HepG2 (cell line): ENCODE data around the gene FAT2.

Experiments
- EZH2 ChIP-seq: conservative IDR thresholded peaks from 2 replicates; pipeline ENCODE4 v1.6.1; 2012; ENCODE audit warnings: mild to moderate bottlenecking, low read depth, low read length, moderate library complexity
- LCORL ChIP-seq, 2 experiments: fragments of 450-650 bp in 1 of 2; sonication (generic) in 1 of 2; formaldehyde crosslinking in 1 of 2; IDR thresholded peaks; 2 replicates each; pipeline versions ENCODE4 v1.5.0 to v1.6.1; 2017 to 2020; ENCODE audit warnings: antibody characterized with exemption in 1 of 2, missing genetic modification reagents in 1 of 2
- MZF1 ChIP-seq: sonication (generic); formaldehyde crosslinking; IDR thresholded peaks from 2 replicates; pipeline ENCODE4 v1.8.1; 2023; ENCODE audit warnings: mild to moderate bottlenecking, missing genetic modification reagents, borderline replicate concordance
- SETDB1 ChIP-seq: sonication (generic); formaldehyde crosslinking; IDR thresholded peaks from 2 replicates; pipeline ENCODE4 v1.5.1; 2020; ENCODE audit warnings: missing genetic modification reagents, mild to moderate bottlenecking, borderline replicate concordance
- SMAD9 ChIP-seq: sonication (generic); formaldehyde crosslinking; IDR thresholded peaks from 2 replicates; pipeline ENCODE4 v1.5.1; 2020; ENCODE audit warnings: mild to moderate bottlenecking, missing genetic modification reagents
- ZBTB42 ChIP-seq: sonication (generic); formaldehyde crosslinking; IDR thresholded peaks from 2 replicates; pipeline ENCODE4 v1.5.0; 2020; ENCODE audit warnings: mild to moderate bottlenecking, missing genetic modification reagents
- ZNF549 ChIP-seq: sonication (generic); formaldehyde crosslinking; IDR thresholded peaks from 2 replicates; pipeline ENCODE4 v1.5.0; 2020; ENCODE audit warnings: missing genetic modification reagents
- TF ChIP-seq, protein P1 (sequence below), 2 experiments: sonication (generic) in 1 of 2; formaldehyde crosslinking in 1 of 2; IDR thresholded peaks; 2 replicates each; pipeline versions ENCODE4 v1.5.1 to v1.6.1; 2011 to 2020; ENCODE audit warnings: borderline replicate concordance in 1 of 2, low read depth in 1 of 2, low read length in 1 of 2, mild to moderate bottlenecking in 1 of 2, missing genetic modification reagents in 1 of 2, moderate library complexity in 1 of 2
- TF ChIP-seq, protein P2 (sequence below): sonication (generic); formaldehyde crosslinking; IDR thresholded peaks from 2 replicates; pipeline ENCODE4 v1.4.0; 2020; ENCODE audit warnings: missing genetic modification reagents, mild to moderate bottlenecking, borderline replicate concordance
- TF ChIP-seq, protein P3 (sequence below): IDR thresholded peaks from 2 replicates; pipeline ENCODE4 v1.6.1; 2012; ENCODE audit warnings: inconsistent platforms

DNA sequence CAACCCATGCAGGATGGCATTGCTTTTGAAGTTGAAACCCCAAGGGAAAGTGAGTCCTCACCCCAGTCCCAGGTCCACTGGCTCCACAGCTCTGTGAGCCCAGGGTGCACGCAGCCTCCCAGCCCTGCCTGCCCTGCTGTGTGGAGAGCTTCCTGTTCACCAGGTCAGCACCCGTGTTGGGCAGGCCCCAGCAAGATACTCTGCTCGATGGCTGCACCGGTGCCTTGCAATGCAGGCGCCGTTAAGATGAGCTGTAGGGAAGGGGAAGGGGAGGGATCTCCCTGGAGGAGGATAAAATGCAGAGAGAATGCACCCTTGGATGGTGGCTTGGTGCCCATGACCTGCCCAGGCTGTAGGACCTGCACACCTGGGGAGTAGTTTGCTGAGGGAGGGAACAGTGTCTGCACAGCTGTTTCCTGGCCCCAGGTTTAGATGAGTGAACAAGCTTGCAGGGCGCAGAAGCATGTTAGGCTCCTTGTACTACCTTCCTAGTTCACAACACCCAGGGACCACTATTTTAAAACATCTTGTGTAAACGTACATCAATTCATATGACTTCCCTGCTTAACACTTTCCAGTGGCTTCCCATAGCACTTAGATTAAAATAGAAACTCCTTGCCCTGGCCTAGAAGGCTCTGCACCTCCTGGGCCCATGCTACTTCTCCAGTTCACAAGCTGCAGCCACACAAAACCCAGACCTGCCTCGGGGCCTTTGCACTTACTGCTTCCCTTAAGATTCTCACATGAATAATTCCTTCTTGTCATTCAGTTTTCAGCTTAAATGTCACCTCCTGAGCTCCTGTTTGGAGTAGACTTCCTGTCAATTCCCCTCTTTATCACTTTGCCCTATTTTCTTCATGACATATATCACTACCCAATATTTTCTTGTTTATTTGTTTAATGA lies 19.6 kb downstream of the FAT2 start:
- TF ChIP-seq MZF1 (no peak), LCORL (IDR thresholded peaks at IDR 0.05) (no peak), LCORL (CRISPR knock-in tag; IDR thresholded peaks at IDR 0.05) (no peak), ZNF549 (CRISPR knock-in tag) (no peak), ZBTB42 (CRISPR knock-in tag) (no peak), SETDB1 (no peak), EZH2 (no peak), SMAD9 (CRISPR knock-in tag) (no peak)
- TF ChIP-seq, protein P1, sequence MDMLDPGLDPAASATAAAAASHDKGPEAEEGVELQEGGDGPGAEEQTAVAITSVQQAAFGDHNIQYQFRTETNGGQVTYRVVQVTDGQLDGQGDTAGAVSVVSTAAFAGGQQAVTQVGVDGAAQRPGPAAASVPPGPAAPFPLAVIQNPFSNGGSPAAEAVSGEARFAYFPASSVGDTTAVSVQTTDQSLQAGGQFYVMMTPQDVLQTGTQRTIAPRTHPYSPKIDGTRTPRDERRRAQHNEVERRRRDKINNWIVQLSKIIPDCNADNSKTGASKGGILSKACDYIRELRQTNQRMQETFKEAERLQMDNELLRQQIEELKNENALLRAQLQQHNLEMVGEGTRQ (IDR thresholded peaks at IDR 0.05; ENCODE audit: low read depth, low read length): no peak
- TF ChIP-seq, protein P1 (CRISPR knock-in tag; IDR thresholded peaks at IDR 0.05; ENCODE audit: borderline replicate concordance): no peak
- TF ChIP-seq, protein P2, sequence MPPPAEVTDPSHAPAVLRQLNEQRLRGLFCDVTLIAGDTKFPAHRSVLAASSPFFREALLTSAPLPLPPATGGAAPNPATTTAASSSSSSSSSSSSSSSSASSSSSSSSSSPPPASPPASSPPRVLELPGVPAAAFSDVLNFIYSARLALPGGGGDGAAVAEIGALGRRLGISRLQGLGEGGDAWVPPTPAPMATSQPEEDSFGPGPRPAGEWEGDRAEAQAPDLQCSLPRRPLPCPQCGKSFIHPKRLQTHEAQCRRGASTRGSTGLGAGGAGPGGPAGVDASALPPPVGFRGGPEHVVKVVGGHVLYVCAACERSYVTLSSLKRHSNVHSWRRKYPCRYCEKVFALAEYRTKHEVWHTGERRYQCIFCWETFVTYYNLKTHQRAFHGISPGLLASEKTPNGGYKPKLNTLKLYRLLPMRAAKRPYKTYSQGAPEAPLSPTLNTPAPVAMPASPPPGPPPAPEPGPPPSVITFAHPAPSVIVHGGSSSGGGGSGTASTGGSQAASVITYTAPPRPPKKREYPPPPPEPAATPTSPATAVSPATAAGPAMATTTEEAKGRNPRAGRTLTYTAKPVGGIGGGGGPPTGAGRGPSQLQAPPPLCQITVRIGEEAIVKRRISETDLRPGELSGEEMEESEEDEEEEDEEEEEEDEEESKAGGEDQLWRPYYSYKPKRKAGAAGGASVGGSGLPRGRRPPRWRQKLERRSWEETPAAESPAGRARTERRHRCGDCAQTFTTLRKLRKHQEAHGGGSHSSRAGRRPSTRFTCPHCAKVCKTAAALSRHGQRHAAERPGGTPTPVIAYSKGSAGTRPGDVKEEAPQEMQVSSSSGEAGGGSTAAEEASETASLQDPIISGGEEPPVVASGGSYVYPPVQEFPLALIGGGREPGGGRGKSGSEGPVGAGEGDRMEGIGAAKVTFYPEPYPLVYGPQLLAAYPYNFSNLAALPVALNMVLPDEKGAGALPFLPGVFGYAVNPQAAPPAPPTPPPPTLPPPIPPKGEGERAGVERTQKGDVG (CRISPR knock-in tag): no peak
- TF ChIP-seq, protein P3, sequence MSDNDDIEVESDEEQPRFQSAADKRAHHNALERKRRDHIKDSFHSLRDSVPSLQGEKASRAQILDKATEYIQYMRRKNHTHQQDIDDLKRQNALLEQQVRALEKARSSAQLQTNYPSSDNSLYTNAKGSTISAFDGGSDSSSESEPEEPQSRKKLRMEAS: no peak
